Activated CD4-positive, alpha-beta T cell treated with anti-CD3 and anti-CD28 coated beads for 36 hours (primary cell): ENCODE measurements around the gene NRDC. TPM values are rescaled to one million over a fixed set of nuclear protein-coding genes. Genes with fewer than 3 reads are reported as not detected.

Experiments
- ATAC-seq: fragments of 200-7000 bp; cut with Tn5 transposase; one replicate; pipeline ENCODE4 v1.10.0; 2021; ENCODE audit warnings: mild to moderate bottlenecking, moderate library complexity
- CTCF ChIA-PET: fragments of 350-600 bp; sonication (Branson Sonifier 250); formaldehyde crosslinking; loops from one replicate; lab custom pipeline; 2021; ENCODE audit warnings: antibody characterized with exemption; lab: Charles Lee
- POLR2A ChIA-PET: fragments of 350-600 bp; sonication (Branson Sonifier 250); formaldehyde crosslinking; loops from one replicate; lab custom pipeline; 2021; ENCODE audit warnings: antibody characterized with exemption, inconsistent platforms; lab: Charles Lee
- DNase-seq: peaks from one replicate; pipeline ENCODE4 v3.0.0-alpha.2; 2020
- H3K27ac Mint-ChIP-seq: one replicate; pipeline ENCODE4 v1.8.0; 2021; ENCODE audit warnings: mixed read lengths
- H3K27me3 Mint-ChIP-seq: one replicate; pipeline ENCODE4 v1.8.0; 2021; ENCODE audit warnings: mixed read lengths
- H3K36me3 Mint-ChIP-seq: one replicate; pipeline ENCODE4 v1.8.0; 2021; ENCODE audit warnings: low read depth, mixed read lengths
- H3K4me1 Mint-ChIP-seq: one replicate; pipeline ENCODE4 v1.8.0; 2021; ENCODE audit warnings: mixed read lengths
- H3K4me3 Mint-ChIP-seq: one replicate; pipeline ENCODE4 v1.8.0; 2021; ENCODE audit warnings: mild to moderate bottlenecking, moderate library complexity, mixed read lengths
- H3K9me3 Mint-ChIP-seq: one replicate; pipeline ENCODE4 v1.8.0; 2021; ENCODE audit warnings: low read depth, mixed read lengths
- intact Hi-C, 2 experiments: fragments of 100-400 bp; cut with DNase I in 1 of 2; cut with micrococcal nuclease in 1 of 2; formaldehyde crosslinking; loops; one replicate each; pipeline versions ENCODE4 v1.14.2 to v1.15.1; 2022 to 2024; cut with DNase I, micrococcal nuclease
- total RNA-seq, 2 experiments: library from RNA; stranded (reverse); gene quantifications; one replicate each; pipeline ENCODE4 v1.2.3, GENCODE V29; 2021

The NRDC gene
- total RNA-seq, 2 experiments from 2014 or later = 149 to 186 TPM

DNA sequence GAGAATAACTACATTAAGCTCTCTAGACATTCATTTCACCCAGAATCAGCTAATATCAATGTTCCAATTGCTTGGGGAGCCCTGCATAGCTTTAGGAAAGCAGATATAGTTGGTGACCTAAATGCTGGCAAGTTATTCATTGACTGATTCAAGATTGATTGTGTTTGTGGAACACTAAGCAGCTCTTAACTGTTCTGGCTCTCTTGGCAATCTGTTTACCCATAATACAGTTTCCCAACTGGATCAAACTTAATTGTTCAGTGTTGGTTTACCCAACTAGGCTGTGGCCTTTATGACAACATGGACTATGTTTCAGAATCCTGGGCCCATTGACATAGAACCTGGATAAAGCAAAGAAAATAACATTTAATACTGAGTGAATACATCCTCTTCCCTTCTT lies 83.7 kb downstream of the NRDC start:
- Mint-ChIP-seq H3K4me1 (peaks cover 14% of the 10 kb centered on the region), H3K9me3 (no peaks in the 10 kb centered on the region), H3K27me3 (no peaks in the 10 kb centered on the region), H3K36me3 (peaks cover 42% of the 10 kb centered on the region), H3K27ac (peak overlapping the region; percentile 12), H3K4me3 (no peak overlapping the region)
- ATAC-seq (no peak), DNase-seq (no peak)
- CTCF ChIA-PET = no interaction called here
- POLR2A ChIA-PET = no interaction called here
- intact Hi-C loops = no loop called here

DNA sequence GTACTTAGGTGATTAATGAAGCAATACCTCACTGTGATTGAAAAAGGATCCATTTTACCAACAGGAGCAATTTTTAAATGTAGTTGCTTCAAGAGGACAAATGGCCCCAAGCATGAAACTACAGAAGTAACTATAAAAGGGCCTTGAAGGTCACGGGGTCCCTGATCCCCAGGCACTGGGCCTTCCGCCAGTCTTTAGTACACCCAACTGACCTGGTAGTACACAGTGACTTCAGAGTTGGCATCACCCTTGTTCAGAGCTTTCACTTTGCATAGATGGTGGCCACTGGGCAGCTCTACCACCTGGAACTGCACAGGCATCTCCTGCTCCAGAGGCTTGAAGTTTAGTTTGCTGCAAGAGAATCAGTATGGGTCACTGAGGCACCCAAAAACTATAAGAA lies 84.3 kb downstream of the NRDC start:
- ChIA-PET CTCF (no interaction called here), POLR2A (no interaction called here)
- Mint-ChIP-seq H3K27me3 (no peaks in the 10 kb centered on the region), H3K4me3 (no peak overlapping the region), H3K36me3 (peaks cover 46% of the 10 kb centered on the region), H3K9me3 (no peaks in the 10 kb centered on the region), H3K4me1 (peaks cover 14% of the 10 kb centered on the region), H3K27ac (peak overlapping the region; percentile 13)
- intact Hi-C loops = no loop called here
- no peak for ATAC-seq
- DNase-seq = no peak

DNA sequence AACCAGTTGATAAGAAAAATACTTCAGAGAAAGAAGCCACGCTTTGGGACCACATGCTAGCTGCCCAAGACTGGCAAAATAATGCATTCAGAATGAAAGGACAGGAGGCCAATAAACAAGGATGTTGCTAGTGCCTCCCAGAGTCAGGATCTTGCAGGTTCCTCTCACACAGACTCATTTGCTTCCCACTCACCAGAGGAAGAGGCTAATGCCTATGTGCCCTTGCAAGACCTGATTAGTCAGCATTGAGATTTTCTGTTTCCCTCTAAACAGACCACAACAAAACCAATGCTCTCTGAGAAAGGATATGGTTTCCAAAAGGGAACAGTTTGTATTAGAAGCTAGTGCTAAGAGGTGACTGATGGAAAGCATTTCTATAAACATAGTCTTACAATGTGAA lies 85.7 kb downstream of the NRDC start:
- peak overlapping the region; percentile 45 for H3K27ac Mint-ChIP-seq
- peaks cover 53% of the 10 kb centered on the region for H3K36me3 Mint-ChIP-seq
- ATAC-seq = peak; percentile 92
- intact Hi-C loops = no loop called here
- H3K27me3 Mint-ChIP-seq = no peaks in the 10 kb centered on the region
- H3K4me1 Mint-ChIP-seq = peaks cover 14% of the 10 kb centered on the region
- ChIA-PET POLR2A (interaction anchor here (0.6 kb wide), 1 partner anchor 986 kb away, joined by 3 read pairs; no protein-coding TSS in a partner anchor), CTCF (no interaction called here)
- peak; percentile 19 for DNase-seq
- no peak overlapping the region for H3K4me3 Mint-ChIP-seq
- no peaks in the 10 kb centered on the region for H3K9me3 Mint-ChIP-seq

DNA sequence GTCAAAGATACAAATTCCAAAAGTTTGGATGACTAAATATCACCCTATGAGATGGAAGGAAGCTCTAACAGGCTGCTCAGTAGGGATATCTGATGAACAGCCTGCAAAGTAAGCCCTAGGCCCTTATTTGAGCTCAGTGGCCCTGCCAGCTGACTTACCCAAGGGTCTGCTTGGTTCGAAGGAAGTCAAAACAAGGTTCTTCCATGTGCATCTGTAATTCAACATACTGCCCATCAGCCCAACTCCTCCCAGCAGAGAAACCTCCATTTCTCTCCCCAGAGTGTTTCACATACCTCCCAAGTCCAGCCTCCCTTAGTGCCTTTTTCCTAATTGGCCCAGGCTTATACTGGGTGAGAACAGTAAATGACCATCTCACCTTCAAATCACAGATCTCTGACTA lies 86.6 kb downstream of the NRDC start:
- ChIA-PET CTCF (no interaction called here), POLR2A (interaction anchor here (0.6 kb wide), 1 partner anchor 137 kb away, joined by 3 read pairs; no protein-coding TSS in a partner anchor)
- no peak overlapping the region for H3K4me3 Mint-ChIP-seq
- H3K36me3 Mint-ChIP-seq = peaks cover 50% of the 10 kb centered on the region
- intact Hi-C loops = no loop called here
- H3K27ac Mint-ChIP-seq = peak overlapping the region; percentile 44
- ATAC-seq = no peak
- DNase-seq = no peak
- H3K27me3 Mint-ChIP-seq = no peaks in the 10 kb centered on the region
- H3K9me3 Mint-ChIP-seq = no peaks in the 10 kb centered on the region
- H3K4me1 Mint-ChIP-seq = peaks cover 14% of the 10 kb centered on the region

DNA sequence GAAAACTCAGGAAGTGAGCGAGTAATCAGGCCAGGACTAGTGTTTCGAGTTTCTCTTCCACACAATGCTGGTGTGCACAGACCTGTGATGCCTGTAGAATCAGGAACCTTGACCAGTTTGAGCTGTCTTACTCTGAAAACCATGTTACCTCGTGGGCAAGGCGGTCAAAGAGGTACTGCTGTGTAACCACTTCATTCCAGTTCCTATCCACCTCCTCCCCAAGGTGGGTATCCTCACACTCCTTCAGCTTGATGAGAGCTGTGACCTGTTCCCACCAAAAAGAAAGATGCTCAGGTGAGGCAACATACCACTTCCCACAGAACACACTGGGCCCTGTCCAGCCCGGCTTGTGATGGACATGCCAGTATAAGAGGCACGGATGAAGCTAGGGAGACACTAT lies 88.1 kb downstream of the NRDC start:
- no peaks in the 10 kb centered on the region for H3K27me3 Mint-ChIP-seq
- H3K9me3 Mint-ChIP-seq = no peaks in the 10 kb centered on the region
- CTCF ChIA-PET = interaction anchor here (0.9 to 1.7 kb wide), 2 partner anchors 18 to 21 kb away, joined by 3 to 8 read pairs; no protein-coding TSS in a partner anchor
- DNase-seq = no peak
- H3K4me3 Mint-ChIP-seq = no peak overlapping the region
- intact Hi-C loops = no loop called here
- POLR2A ChIA-PET = no interaction called here
- H3K4me1 Mint-ChIP-seq = peaks cover 14% of the 10 kb centered on the region
- H3K36me3 Mint-ChIP-seq = peaks cover 53% of the 10 kb centered on the region
- H3K27ac Mint-ChIP-seq = no peak overlapping the region
- ATAC-seq = no peak

DNA sequence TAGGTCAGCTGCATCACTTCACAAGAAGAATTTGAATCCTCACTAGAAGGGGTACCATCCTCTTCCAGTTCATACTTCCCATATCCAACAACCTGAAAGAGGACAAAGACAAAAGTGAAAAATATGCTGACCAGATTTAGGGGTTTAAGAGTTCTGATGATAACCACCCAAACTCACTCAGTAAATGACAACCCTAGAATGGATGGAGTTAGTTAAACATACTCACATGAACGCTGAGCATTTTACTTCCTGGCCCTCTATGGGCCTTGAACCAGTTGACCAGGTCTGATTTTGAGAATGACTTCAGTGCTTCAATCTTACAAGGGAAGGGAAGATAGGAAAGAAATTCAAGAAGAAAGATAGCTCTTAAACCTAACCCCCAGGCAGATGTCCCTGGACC lies 89.2 kb downstream of the NRDC start:
- intact Hi-C loops = no loop called here
- no peak overlapping the region for H3K4me3 Mint-ChIP-seq
- ChIA-PET CTCF (interaction anchor here (1.7 kb wide), 1 partner anchor 20 kb away, joined by 8 read pairs; no protein-coding TSS in a partner anchor), POLR2A (no interaction called here)
- no peak for ATAC-seq
- DNase-seq = no peak
- H3K27me3 Mint-ChIP-seq = no peaks in the 10 kb centered on the region
- no peak overlapping the region for H3K27ac Mint-ChIP-seq
- H3K9me3 Mint-ChIP-seq = no peaks in the 10 kb centered on the region
- peaks cover 14% of the 10 kb centered on the region for H3K4me1 Mint-ChIP-seq
- H3K36me3 Mint-ChIP-seq = peaks cover 48% of the 10 kb centered on the region

DNA sequence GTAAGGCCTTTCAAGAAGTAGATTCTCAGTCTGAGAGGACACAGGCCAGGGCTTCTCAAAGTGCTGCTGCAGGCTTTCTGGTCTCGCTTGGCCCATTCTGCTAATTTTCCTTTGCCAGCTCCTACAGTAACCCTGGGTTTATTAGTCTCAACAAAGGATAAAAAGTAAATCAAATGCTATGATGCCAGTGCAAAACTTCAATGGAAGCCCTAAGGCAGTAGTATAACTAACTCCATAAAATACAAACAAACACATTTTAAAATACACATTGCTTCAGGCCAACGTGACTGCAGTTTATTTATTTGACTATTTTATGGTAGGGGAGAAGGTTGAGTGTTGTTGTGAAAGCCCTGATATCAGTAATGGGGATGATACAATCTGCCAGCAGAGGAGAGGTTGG lies 89.6 kb downstream of the NRDC start:
- ChIA-PET CTCF (no interaction called here), POLR2A (no interaction called here)
- Mint-ChIP-seq H3K9me3 (no peaks in the 10 kb centered on the region), H3K36me3 (peaks cover 46% of the 10 kb centered on the region), H3K27me3 (no peaks in the 10 kb centered on the region), H3K4me1 (peaks cover 13% of the 10 kb centered on the region), H3K4me3 (no peak overlapping the region), H3K27ac (no peak overlapping the region)
- intact Hi-C loops = no loop called here
- no peak for DNase-seq
- no peak for ATAC-seq

DNA sequence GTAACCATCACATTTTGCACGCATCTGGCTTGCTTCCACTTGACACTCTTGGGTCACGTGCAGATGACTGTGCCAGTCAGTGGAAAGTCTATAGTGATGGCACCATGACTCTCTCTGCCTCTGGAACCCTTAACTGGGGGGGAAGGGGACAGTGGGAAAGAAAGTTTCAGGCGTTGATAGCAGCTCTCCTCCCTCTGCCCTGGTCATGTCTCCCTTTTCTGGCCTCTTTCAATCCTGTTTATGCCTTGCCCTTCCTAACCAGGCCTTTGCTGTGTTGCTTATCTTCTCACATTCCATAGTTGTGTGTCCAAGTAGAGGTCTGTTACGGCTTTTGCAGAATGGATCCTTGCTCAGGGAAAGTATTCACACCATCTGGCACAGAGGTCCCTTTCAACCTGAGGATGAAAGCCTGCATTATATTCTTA lies 93.5 kb downstream of the NRDC start:
- ATAC-seq (no peak), DNase-seq (no peak)
- H3K4me1 Mint-ChIP-seq = no peaks in the 10 kb centered on the region
- no peaks in the 10 kb centered on the region for H3K9me3 Mint-ChIP-seq
- no peaks in the 10 kb centered on the region for H3K27me3 Mint-ChIP-seq
- ChIA-PET POLR2A (no interaction called here), CTCF (interaction anchor here (0.6 to 1.2 kb wide), 2 partner anchors 16 to 76 kb away, joined by 3 to 4 read pairs; no protein-coding TSS in a partner anchor)
- H3K4me3 Mint-ChIP-seq = no peak overlapping the region
- H3K27ac Mint-ChIP-seq = no peak overlapping the region
- intact Hi-C loops = no loop called here
- peaks cover 22% of the 10 kb centered on the region for H3K36me3 Mint-ChIP-seq

DNA sequence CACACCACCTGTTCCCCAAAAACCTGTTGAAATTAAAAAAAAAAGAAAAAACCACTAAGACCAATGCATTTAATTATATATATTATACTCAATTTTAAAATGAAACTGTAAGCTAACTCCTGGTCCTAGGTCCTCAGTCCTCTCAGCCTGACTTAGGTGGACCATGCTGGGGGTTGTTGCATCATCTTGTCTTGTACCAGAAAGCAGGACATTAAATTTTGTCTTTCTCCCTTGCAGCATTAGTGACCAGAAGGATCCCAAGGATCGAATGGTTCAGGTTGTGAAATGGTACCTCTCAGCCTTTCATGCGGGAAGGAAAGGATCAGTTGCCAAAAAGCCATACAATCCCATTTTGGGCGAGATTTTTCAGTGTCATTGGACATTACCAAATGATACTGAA lies 97.6 kb downstream of the NRDC start:
- no peak overlapping the region for H3K27ac Mint-ChIP-seq
- H3K4me1 Mint-ChIP-seq = no peaks in the 10 kb centered on the region
- H3K27me3 Mint-ChIP-seq = no peaks in the 10 kb centered on the region
- ATAC-seq (no peak), DNase-seq (no peak)
- CTCF ChIA-PET = interaction anchor here (0.7 kb wide), 1 partner anchor 13 kb away, joined by 3 read pairs; no protein-coding TSS in a partner anchor
- H3K36me3 Mint-ChIP-seq = peaks cover 15% of the 10 kb centered on the region
- intact Hi-C loops = no loop called here
- H3K9me3 Mint-ChIP-seq = no peaks in the 10 kb centered on the region
- POLR2A ChIA-PET = no interaction called here
- no peak overlapping the region for H3K4me3 Mint-ChIP-seq

DNA sequence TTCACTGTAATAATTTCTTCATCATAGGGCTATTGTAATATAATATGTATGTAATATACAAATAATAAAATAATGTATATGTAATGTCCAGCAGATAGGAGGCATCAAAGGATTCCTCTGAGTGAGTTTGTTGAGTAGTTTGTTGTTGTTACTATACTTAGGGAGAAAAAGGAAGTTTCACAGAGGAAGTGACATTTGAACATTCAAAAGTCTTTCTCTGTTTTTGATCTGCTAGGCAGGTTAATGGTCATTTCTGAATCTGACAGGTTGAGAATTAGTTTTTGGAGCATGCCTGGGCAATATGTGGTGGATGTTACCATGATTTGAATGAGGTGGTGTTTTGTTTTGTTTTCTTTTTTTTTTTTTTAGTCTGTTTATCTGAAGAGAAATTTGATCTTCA lies 102.1 kb downstream of the NRDC start:
- ChIA-PET CTCF (no interaction called here), POLR2A (no interaction called here)
- H3K9me3 Mint-ChIP-seq = no peaks in the 10 kb centered on the region
- DNase-seq (no peak), ATAC-seq (no peak)
- H3K4me1 Mint-ChIP-seq = peaks cover 8% of the 10 kb centered on the region
- intact Hi-C loops = no loop called here
- H3K4me3 Mint-ChIP-seq = no peak overlapping the region
- no peaks in the 10 kb centered on the region for H3K27me3 Mint-ChIP-seq
- H3K36me3 Mint-ChIP-seq = peaks cover 32% of the 10 kb centered on the region
- no peak overlapping the region for H3K27ac Mint-ChIP-seq

DNA sequence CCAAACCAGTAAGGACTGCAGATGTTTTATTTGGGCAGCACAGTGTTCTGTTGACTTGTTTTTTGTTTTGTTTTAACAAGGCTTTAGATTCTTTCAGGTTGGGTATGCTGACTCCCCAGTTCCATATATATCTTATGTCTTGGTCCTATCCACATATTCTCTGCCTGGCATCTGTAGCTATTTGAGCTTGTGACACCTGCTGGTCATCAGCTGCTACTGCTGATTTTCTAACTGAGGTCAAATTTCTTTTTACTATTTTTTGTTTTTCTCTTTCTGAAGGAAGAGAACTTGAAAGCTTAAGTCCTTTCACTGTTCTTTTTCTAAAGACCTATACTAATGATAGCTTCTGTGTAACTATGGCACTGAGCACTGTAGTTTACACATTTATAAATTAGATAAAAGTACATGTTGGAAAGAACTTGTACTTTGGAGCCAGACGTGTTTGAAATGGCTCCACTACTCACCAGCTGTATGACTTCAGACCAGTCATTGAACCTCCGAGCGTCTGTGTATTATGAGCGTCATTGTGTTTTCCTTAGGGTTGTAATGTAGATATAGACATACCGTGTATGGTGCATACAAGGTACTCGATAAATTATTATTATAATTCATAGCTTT lies 109.4 kb downstream of the NRDC start:
- H3K27me3 Mint-ChIP-seq = no peaks in the 10 kb centered on the region
- ChIA-PET POLR2A (interaction anchor here (0.6 to 0.7 kb wide), 2 partner anchors 28 to 53 kb away, joined by 3 to 4 read pairs; no protein-coding TSS in a partner anchor), CTCF (interaction anchor here (0.5 to 2.3 kb wide), 39 partner anchors 8 to 576 kb away, joined by 3 to 16 read pairs (median 4); partner anchors contain the start of gene OSBPL9)
- peaks cover 30% of the 10 kb centered on the region for H3K36me3 Mint-ChIP-seq
- H3K4me1 Mint-ChIP-seq = peaks cover 12% of the 10 kb centered on the region
- ATAC-seq = peak; percentile 57
- intact Hi-C loops = loop anchor here (1.0 to 10.0 kb wide), 3 partner anchors 142 to 424 kb away; no protein-coding TSS in a partner anchor
- no peak overlapping the region for H3K27ac Mint-ChIP-seq
- DNase-seq = peak; percentile 30
- H3K9me3 Mint-ChIP-seq = no peaks in the 10 kb centered on the region
- no peak overlapping the region for H3K4me3 Mint-ChIP-seq

DNA sequence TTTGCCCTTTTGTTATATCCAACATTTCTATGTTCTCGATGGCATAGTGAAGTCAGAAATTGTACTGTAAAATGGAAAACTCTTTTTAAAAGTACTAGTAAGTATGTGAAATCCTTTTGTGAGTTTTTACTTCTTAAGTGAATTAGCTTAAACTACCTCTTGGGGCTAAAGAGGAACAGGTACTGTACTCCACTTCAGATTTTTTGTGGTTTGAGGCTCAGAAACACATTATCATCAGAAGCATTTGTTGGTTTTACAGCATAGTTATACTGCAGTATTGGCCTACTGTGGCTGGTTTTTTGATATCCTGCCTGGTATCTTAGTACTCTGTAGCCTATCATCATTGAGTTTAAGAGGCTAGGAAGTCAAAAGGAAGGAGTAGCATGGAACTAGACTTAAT lies 117.2 kb downstream of the NRDC start:
- no peak overlapping the region for H3K27ac Mint-ChIP-seq
- POLR2A ChIA-PET = no interaction called here
- intact Hi-C loops = loop anchor here in 1 of 2 experiments (10.0 kb wide), 1 partner anchor 417 kb away; no protein-coding TSS in a partner anchor
- CTCF ChIA-PET = interaction anchor here (0.6 to 1.2 kb wide), 3 partner anchors 8 to 91 kb away, joined by 3 to 9 read pairs (median 3); no protein-coding TSS in a partner anchor
- H3K4me1 Mint-ChIP-seq = peaks cover 19% of the 10 kb centered on the region
- ATAC-seq (no peak), DNase-seq (no peak)
- H3K36me3 Mint-ChIP-seq = peaks cover 13% of the 10 kb centered on the region
- H3K4me3 Mint-ChIP-seq = no peak overlapping the region
- H3K9me3 Mint-ChIP-seq = no peaks in the 10 kb centered on the region
- H3K27me3 Mint-ChIP-seq = no peaks in the 10 kb centered on the region
